H1 (cell line): ENCODE measurements around the gene HMCN1. TPM values are rescaled to one million over a fixed set of nuclear protein-coding genes. Genes with fewer than 3 reads are reported as not detected.

ENCODE experiments used
- CHD1 ChIP-seq: IDR thresholded peaks from 2 replicates; pipeline ENCODE4 v1.6.1; 2012; ENCODE audit warnings: low read depth, low read length, improper control_type of control experiment
- EZH2 ChIP-seq: fragments of 200-600 bp; sonication (generic); IDR thresholded peaks from 2 replicates; pipeline ENCODE4 v1.7.1; 2012; ENCODE audit warnings: low read depth, mild to moderate bottlenecking, moderate library complexity, low read length, inconsistent platforms; ENCODE audit not compliant: severe bottlenecking
- GABPA ChIP-seq: IDR thresholded peaks from 2 replicates; pipeline ENCODE4 v1.6.1; 2011; ENCODE audit warnings: mild to moderate bottlenecking, low read length, moderate library complexity, borderline replicate concordance; ENCODE audit not compliant: insufficient read depth
- RAD21 ChIP-seq, 2 experiments: IDR thresholded peaks in 1 of 2; conservative IDR thresholded peaks in 1 of 2; 2 replicates each; pipeline ENCODE4 v1.6.1; 2011; ENCODE audit warnings: low read depth in 2 of 2, low read length in 2 of 2, improper control_type of control experiment in 1 of 2, inconsistent platforms in 1 of 2, mild to moderate bottlenecking in 1 of 2, moderate library complexity in 1 of 2
- SIRT6 ChIP-seq: IDR thresholded peaks from one replicate; pipeline ENCODE4 v1.7.1; 2012; ENCODE audit warnings: low read length, inconsistent platforms
- polyA plus RNA-seq, 7 experiments: library from polyadenylated mRNA; depleted of rRNA in 3 of 7; stranded (reverse) in 5 of 7; unstranded in 2 of 7; fragments of >200 nt in 5 of 7; fragments of 200-250 nt in 2 of 7; gene quantifications; 1 replicate in 5 of 7; 2 replicates in 1 of 7; 4 replicates in 1 of 7; pipeline versions ENCODE4 v1.2.1 to v1.2.3, GENCODE V29; 2011 to 2013; ENCODE audit warnings: missing spikeins in 2 of 7, mixed read lengths in 2 of 7
- total RNA-seq: library from RNA; stranded (reverse); fragmentation: NEBNext Ultra II Directional; extraction: Animal tissue kit (Norgen Biotek cat#: 25700); gene quantifications from 2 replicates; pipeline ENCODE4 v1.2.1, GENCODE V29; 2021
- TF ChIP-seq, protein P1 (sequence below): fragments of 300-600 bp; sonication (generic); IDR thresholded peaks from 2 replicates; pipeline ENCODE4 v1.7.1; 2012; ENCODE audit warnings: low read length, moderate library complexity, mild to moderate bottlenecking, inconsistent platforms; ENCODE audit not compliant: insufficient replicate concordance

HMCN1 gene
- total and polyA plus RNA-seq, 2 of the 8 experiments (the other 6 are each of a cell fraction or from before 2014, with no cell fraction given) = 13.8 to 14.6 TPM

DNA sequence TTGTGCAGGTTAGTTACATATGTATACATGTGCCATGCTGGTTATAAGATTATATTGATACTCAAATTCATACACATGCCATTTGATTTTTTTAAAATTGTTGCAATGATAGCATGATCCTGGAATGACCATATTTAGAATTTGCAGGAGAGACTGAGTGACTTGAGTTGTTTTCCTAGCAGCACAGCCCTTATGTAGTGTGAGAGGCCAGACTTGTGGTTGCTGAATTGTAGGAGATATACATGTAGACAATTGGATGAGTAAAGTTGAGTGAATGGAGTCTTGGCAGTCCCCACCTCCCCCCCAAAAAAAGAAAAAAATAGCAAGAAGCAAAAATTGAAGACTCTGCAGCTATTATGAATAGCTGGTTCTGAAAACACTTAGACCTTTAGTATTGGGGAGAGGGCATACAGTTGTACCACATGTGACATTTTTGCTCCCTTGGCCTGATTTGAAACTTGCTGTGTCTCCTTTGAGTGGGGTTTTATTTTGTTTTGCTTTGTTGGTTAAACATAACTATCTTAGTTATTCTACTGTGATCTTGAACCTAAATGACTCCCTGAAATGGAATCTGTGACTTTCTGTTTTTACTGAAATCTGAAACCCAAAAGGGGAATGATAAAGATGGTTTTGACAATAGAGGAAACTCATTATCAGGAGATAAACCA, 280.3 kb downstream of the HMCN1 start (continued):
- TF ChIP-seq, protein P1, sequence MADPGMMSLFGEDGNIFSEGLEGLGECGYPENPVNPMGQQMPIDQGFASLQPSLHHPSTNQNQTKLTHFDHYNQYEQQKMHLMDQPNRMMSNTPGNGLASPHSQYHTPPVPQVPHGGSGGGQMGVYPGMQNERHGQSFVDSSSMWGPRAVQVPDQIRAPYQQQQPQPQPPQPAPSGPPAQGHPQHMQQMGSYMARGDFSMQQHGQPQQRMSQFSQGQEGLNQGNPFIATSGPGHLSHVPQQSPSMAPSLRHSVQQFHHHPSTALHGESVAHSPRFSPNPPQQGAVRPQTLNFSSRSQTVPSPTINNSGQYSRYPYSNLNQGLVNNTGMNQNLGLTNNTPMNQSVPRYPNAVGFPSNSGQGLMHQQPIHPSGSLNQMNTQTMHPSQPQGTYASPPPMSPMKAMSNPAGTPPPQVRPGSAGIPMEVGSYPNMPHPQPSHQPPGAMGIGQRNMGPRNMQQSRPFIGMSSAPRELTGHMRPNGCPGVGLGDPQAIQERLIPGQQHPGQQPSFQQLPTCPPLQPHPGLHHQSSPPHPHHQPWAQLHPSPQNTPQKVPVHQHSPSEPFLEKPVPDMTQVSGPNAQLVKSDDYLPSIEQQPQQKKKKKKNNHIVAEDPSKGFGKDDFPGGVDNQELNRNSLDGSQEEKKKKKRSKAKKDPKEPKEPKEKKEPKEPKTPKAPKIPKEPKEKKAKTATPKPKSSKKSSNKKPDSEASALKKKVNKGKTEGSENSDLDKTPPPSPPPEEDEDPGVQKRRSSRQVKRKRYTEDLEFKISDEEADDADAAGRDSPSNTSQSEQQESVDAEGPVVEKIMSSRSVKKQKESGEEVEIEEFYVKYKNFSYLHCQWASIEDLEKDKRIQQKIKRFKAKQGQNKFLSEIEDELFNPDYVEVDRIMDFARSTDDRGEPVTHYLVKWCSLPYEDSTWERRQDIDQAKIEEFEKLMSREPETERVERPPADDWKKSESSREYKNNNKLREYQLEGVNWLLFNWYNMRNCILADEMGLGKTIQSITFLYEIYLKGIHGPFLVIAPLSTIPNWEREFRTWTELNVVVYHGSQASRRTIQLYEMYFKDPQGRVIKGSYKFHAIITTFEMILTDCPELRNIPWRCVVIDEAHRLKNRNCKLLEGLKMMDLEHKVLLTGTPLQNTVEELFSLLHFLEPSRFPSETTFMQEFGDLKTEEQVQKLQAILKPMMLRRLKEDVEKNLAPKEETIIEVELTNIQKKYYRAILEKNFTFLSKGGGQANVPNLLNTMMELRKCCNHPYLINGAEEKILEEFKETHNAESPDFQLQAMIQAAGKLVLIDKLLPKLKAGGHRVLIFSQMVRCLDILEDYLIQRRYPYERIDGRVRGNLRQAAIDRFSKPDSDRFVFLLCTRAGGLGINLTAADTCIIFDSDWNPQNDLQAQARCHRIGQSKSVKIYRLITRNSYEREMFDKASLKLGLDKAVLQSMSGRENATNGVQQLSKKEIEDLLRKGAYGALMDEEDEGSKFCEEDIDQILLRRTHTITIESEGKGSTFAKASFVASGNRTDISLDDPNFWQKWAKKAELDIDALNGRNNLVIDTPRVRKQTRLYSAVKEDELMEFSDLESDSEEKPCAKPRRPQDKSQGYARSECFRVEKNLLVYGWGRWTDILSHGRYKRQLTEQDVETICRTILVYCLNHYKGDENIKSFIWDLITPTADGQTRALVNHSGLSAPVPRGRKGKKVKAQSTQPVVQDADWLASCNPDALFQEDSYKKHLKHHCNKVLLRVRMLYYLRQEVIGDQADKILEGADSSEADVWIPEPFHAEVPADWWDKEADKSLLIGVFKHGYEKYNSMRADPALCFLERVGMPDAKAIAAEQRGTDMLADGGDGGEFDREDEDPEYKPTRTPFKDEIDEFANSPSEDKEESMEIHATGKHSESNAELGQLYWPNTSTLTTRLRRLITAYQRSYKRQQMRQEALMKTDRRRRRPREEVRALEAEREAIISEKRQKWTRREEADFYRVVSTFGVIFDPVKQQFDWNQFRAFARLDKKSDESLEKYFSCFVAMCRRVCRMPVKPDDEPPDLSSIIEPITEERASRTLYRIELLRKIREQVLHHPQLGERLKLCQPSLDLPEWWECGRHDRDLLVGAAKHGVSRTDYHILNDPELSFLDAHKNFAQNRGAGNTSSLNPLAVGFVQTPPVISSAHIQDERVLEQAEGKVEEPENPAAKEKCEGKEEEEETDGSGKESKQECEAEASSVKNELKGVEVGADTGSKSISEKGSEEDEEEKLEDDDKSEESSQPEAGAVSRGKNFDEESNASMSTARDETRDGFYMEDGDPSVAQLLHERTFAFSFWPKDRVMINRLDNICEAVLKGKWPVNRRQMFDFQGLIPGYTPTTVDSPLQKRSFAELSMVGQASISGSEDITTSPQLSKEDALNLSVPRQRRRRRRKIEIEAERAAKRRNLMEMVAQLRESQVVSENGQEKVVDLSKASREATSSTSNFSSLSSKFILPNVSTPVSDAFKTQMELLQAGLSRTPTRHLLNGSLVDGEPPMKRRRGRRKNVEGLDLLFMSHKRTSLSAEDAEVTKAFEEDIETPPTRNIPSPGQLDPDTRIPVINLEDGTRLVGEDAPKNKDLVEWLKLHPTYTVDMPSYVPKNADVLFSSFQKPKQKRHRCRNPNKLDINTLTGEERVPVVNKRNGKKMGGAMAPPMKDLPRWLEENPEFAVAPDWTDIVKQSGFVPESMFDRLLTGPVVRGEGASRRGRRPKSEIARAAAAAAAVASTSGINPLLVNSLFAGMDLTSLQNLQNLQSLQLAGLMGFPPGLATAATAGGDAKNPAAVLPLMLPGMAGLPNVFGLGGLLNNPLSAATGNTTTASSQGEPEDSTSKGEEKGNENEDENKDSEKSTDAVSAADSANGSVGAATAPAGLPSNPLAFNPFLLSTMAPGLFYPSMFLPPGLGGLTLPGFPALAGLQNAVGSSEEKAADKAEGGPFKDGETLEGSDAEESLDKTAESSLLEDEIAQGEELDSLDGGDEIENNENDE = no peak
- no peak for TF ChIP-seq SIRT6
- no peak for TF ChIP-seq RAD21 (IDR thresholded peaks at IDR 0.05 in 1 of 2, conservative IDR thresholded peaks at IDR 0.05 in 1 of 2; ENCODE audit: low read depth in 2 of 2, low read length in 2 of 2)
- TF ChIP-seq EZH2 = no peak
- TF ChIP-seq CHD1 = no peak
- TF ChIP-seq GABPA = no peak
- TF ChIP-seq, all 59 proteins: peak for 0
